ENCODE results near the gene TRAF1.

The TRAF1 gene

DNA sequence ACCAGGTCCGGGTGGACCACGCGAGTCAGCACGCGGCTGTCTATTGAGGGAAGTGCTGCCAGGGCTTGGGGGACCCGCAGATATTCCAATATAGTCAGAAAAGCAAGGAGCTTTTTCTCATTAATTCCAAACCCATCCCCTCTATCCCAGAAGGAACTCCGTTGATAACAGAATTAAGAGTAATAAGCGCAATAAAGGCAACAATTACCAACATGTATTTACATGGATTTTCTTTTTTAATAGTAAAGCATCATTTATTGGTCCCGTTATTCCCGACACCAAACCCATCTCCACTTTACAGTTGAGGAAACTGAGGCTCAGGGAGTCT lies 57.3 kb downstream of the TRAF1 start:
- no peak for DNase-seq (ENCODE audit: low spot score)

DNA sequence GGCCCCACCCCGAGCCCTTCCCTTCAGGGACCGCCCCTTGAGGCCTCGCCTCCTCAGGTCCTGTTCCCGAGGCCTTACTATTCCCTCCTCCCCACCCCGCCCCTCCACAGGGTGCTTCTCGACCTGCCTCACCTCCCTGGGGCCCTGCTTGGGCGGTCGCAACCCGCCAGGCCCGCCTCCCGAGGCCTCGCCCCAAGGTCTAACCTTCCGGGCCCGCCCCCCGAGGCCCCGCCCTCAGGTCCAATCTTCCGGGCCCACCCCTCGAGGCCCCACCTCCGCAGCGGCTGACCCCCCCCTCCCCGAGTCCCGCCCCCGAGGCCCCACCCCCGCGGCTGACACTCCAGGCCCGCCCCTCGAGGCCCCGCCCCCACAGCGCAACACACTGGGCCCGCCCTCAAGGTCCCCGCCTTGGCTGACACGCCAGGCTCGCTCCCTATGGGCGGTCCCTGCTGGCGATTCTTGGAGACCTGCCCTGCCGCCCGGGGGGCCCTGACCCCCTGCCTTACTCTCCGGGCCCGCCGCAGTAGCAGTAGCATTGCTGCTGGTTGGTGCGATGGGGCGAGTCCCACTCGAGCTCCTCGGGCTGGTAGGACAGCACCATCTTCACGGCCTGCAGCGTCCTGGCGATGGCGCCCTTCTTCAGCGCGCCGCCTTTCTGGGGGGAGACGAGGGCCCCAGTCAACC lies 57.8 kb downstream of the TRAF1 start:
- DNase-seq (ENCODE audit: low spot score) = peak; percentile 83

DNA sequence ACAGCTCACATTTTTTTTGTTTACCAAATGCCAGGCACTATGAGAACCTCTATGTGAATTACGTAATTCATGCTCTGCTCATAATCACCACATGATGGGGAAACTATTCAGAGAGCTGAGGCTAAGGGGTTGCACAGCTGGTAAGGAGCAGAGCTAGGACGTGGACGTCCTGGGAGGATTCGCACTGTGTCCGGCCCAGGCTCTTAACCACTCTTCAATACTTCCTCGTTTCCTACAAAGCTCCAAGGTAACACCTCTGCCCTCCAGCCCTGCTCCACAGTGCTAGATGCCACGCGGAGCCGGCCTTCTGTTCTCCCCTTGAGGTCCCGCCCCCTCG lies 58.3 kb downstream of the TRAF1 start:
- DNase-seq (ENCODE audit: low spot score) = no peak

DNA sequence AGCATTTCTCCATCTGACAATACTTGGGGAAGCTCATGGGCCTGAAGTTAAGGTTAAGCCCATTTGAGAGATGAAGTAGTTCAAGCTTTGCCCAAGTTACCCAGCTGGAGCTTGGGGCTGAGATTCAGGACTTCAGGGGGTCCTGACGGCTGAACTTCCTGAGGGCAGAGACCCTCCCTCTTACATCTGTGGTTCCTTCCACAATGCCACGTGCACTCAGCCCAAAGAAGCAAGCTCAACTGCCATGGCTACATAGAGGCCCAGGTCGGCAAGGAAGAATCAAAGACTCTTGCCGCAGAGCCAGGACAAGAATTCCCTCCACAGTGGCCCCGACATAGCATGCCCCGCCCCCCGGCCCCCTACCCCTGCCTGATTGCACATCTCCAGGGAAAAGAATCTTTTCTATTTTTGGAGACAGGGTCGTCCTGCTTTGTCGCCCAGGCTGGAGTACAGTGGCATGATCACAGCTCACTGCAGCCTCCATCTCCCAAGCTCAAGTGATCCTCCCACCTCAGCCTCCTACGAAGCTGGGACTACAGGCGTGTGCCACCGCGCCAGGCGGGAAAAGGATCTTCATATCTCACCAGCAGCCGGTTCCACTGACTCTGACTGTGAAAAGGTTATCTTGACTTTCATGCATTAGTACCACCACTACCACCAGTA lies 58.8 kb downstream of the TRAF1 start:
- DNase-seq (ENCODE audit: low spot score) = no peak

DNA sequence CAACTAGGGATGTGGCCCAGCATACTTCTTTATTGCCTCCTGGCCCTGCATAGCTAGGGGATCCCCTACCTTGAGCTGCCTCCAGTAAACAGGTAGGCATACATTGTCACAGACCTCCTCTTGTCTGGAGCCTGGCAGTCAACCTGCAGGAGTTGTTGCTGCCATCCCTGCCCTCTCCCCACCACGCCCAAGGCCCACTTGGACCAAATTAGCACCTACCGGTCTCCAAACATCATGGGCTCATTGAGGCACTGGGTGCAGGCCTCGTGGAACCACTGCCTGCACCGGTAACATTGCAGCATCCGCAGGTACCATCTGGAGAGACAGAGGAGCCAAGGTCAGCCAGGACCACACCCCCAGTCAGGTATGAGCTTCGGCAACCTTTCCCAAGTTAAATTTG lies 59.9 kb downstream of the TRAF1 start:
- DNase-seq (ENCODE audit: low spot score) = no peak

DNA sequence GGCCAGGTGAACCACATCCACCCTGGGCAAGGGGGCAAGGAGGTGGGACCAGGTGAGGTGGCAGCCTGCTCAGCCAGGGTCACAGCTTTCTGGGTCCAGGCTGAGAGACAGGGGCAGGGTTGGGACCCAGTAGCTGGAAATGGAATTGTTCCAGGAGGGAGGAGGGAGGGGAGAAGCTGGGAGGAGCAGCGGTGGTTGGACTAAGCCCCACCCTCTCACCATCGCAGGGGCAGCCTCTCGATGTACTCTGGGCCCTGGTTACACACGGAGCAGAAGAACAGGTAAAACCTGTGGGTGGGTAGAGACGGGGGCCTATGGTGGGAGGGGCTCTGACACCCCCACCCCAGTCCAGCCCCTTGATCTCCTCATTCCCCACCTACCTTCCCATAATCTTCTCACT lies 60.8 kb downstream of the TRAF1 start:
- no peak for DNase-seq (ENCODE audit: low spot score)

DNA sequence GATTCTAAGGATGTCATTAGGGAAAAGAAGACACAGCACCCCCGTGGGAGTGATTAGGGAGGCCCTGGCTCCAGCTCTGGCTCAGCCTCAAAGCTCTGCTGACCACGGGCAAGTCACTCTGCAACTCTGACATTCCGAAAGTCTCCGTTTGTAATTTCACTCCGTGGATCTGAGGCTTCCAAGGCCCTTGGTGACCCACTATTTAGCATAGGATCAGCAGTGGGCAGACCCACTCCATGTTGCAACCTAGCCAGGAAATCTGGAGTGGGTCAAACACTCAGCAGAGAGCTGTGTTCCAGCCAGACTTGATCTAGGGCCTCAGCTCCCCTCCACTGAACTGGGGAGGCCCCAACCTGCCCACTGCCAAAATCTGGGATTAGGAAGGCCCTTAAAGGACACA lies 61.4 kb downstream of the TRAF1 start:
- no peak for DNase-seq (ENCODE audit: low spot score)

DNA sequence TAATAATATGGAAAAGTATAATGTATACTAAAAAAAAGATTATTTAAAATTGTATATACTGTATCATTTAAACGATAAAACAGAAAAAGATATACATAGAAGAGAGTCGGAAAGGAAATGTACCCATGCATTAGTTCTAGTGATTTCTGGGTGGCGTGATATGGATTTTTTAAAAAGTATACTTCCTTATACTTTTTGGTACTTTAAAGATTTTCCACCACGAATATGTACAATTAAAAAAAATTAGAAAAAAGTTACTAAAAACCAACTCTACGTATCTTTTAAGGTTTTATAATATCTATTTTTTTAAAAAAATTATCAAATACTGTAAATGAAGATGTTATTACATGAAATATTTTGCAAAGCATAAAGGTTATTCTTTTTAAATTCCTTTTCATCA lies 61.9 kb downstream of the TRAF1 start:
- no peak for DNase-seq (ENCODE audit: low spot score)

DNA sequence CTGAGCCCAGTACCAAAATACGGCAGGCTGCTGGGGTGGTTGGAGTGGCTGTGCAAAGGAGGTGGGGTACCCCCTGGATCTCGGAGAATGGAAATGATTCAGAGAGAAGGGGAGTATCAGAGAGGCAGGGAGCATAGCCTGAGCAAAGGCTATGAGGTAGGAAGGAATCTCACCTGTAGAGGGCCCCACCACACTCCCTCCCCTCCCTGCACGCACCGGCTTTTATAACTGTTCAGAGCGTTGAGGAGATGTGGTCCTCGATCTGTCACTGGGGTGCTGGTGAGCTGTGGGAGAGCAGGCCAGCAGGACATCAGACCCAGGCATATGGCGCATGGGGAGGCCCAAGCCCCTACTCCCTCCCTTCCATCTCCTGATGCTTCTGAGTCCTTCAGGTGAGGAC lies 62.8 kb downstream of the TRAF1 start:
- DNase-seq (ENCODE audit: low spot score) = no peak

DNA sequence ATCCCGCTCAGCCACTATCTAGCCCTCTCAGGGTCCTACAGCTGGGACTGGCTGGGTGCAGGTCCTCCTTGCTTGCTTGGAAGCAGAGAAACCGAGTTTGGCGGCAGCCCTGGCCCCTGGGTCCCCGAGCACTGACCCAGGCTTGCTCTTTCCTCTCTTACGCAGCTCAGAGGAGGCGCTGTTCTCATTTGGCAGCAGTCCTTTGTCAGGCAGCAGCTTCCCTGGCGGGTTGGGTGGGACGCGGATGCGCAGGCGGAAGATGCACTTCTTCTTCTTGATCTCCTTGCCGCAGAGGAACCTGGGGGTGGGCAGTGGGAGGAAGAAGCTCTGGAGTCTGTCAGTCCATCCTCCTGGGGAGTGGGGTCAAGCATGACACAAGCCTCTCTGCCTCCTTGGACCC lies 64.1 kb downstream of the TRAF1 start:
- DNase-seq (ENCODE audit: low spot score) = no peak

DNA sequence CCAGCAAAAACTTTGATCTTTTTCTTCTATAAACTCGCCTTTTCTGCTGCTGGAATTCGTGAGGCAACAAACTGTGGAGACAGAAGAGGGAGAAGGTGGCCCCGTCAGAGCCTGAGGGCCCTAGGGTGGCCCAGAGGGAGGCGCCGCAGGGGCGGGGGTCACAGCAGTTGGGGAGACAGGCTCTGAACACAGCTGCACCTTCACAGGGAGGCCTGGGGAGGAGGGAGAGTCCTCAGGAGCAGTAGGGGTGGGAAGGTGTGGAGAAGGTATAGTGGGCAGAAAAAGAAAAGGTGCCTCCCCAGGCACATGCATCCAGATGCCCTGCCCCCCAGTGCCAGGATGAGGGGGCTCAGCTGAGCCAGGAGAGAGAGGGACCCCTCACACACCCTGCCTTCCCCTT lies 64.7 kb downstream of the TRAF1 start:
- DNase-seq (ENCODE audit: low spot score) = no peak

DNA sequence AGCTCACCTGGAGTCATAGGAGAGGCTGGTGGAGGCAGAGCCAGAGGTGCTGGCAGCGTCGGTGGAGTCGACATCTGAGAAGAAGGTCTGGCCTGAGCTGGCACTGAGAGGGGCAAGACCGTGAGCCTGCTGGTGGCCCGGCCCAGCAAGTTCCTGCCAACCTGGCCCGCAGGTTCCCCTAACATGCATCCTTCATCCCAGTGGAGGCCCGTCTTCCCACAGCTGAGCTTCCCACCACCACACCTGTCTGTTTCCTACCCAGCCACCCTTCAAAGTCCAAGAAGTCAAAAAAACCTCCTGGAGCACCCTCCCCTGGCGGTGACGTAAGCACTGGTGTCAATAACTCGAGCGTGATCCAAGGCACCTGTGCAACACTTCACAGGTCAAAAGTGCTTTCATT lies 66.5 kb downstream of the TRAF1 start:
- no peak for DNase-seq (ENCODE audit: low spot score)

DNA sequence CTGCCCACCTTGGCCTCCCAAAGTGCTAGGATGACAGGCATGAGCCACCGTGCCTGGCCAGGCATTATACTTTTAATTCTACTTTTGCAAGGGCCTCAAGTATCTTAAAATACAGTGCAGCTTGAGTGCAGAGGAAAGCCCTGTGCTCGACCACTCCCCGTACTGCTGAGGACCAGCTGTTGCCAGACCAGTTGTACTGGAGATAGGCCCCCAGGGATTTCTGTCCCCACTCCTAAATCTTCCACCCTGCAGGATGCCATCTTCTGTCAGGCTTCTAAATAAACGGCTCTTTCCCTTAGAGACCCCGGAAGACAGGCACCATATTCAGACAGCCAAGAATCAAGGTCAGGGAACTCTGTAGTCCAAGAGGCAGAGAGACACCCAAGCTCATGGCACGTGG lies 67.2 kb downstream of the TRAF1 start:
- no peak for DNase-seq (ENCODE audit: low spot score)

DNA sequence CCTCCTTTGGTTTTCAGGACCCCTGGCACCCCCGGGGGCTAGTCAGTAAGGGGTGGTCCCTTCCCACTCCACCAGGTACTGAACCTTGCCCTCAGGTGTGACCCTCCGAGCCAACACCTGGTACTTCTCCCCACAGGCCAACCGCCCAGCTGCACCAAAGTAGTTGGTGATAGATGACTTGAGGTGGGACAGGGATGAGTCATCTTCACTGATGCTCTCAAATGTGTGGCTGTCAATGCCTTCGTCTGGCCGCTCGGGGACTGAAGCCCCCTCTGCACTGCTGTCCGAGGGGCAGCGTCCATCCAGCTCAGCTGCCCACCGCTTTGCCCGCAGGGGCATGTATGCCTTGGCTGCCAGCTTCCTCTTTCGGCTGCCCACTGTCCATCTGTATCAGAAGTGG lies 68.7 kb downstream of the TRAF1 start:
- no peak for DNase-seq (ENCODE audit: low spot score)

DNA sequence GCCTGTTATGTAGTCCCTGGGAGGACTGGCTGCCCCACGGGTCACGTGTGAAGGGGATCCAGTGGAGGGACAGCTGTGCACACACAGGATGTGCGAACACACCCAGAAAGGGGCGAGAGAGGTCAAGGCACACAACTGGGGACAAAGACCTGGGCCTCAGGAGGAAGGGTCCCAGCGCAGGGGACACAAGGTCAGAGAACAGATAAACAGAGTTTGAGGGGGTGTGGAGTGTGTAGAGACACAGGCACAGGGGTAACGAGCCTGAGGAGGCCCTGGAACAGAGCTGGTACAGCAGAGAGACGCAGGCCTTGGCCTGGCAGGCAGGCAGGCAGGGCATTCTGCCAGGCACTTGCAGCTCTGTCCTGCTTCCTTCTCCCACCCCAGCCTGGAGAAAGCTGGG lies 69.1 kb downstream of the TRAF1 start:
- no peak for DNase-seq (ENCODE audit: low spot score)

DNA sequence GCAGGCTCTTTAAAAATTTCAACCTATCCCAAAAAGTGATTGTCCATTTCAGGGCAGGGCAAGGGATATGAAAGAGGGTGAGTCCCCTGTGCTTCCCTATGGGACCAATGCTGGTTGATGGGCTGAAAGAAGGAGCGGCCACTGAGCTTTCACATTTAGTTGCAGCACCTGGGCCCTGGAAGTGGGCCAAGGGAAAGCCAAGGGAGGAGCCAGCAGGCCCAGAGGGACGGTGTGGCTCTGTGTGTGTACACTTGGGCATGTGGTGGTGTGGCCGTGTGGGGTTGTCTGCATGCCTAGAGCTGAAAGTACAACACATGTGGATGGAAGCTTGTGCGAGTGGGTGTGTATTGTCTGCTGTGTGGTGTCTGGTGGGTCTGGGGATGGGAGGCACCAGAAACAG lies 69.9 kb downstream of the TRAF1 start:
- DNase-seq (ENCODE audit: low spot score) = no peak

DNA sequence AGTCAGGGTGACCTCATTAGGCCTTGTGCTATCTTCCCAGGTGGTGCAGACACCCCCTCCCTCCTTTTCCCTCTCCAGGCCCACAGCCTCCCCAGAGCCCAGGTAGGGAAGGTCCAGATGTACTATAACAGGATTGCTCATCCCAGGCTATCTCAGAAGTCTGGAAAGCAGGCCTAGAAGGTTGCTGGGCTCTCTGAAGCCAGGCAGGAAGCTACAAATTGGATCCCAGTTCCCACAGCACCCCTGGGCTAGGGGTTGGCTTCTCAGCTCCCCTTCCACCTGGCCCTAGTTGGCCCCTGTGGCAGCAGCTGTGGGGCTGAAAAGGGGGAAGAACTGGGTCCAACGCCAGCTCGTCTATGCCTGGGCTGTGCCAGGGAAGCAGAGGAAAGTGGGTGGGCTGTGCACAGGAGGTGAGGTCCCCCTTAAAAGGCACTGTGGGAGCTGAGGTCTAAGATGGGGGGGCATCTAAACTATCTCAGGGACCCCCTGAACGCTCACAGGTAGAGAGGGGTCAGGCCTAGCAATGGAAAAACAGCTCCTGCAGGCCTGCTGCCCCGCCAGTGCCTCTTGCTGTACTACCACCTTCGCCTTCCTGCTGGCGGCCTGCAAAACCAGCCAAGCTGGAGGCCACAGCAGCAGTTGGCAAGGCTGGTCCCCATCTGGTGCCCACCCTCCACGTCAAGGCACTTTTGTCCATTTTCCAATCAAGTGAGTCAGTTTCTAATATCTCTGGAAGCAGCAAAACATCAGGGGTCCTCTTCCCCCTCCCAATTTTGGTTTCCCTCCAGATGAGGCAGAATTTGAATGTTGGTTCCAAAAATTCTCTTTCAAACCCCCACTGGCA lies 70.5 kb downstream of the TRAF1 start:
- no peak for DNase-seq (ENCODE audit: low spot score)

DNA sequence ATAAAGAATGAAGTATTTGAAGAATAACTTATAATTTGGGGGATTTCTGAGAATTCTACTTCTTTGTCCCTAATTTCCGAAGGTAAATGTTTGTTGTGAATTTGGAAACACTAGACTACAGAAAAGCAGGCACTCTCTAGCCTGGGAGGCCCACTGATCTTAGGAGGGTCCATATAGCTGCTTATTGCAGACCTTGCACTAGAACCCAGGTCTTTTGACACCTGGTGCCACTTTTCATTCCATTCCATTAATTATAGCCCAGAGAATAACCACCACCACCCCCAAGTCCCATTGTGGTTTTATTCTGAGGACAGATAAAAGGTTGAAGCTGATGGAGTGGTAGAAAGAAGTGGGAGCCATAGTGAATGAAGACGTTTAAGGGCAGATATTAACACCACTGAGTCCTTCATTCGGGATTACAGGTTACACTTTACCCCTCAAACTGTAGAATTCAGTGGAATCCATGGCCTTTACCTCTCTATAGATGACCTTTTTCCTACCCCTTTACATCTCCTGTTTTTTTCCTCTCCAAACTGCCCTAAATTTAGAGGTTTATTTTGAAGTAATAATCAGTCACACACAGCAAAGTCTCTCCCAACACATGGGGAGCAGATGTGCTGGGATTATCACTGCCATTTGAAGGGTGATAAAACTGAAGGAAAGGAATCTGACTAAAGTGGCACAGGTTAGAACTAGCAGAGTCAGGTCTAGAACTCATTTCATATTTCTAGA lies 71.8 kb downstream of the TRAF1 start:
- no peak for DNase-seq (ENCODE audit: low spot score)

DNA sequence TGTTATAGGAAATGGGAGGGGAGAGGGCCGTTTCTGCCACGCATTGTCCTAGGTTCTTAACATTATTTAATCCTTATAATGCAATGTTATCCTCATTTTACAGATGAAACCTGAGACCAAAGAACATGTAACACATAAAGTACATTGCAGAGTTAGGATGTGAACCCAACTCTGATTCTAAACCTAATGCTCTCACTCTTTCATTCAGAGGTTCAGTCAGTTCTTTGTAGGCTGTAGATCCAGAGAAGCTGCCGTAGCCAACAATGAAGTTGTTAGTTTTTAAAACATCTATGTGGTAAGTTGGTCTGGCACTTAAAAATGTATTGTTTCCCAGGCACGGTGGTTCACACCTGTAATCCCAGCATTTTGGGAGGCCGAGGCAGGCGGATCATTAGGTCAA lies 73.4 kb downstream of the TRAF1 start:
- DNase-seq (ENCODE audit: low spot score) = no peak

All from HuH-7.5 (cell line).